K562 (cell line): ENCODE measurements around the gene PSAP. TPM values are rescaled to one million over a fixed set of nuclear protein-coding genes. Genes with fewer than 3 reads are reported as not detected.

Experiments used
- ATAC-seq: fragments of 200-7000 bp; cut with Tn5 transposase; 3 replicates; pipeline ENCODE4 v1.9.1; 2020; ENCODE audit warnings: moderate library complexity
- BruUV-seq: library from RNA; stranded (reverse); fragments of 400-500 nt; replicated peaks from 2 replicates; lab custom pipeline; 2021; lab: Mats Ljungman, UMichigan
- CTCF ChIA-PET: fragments of 300-600 bp; formaldehyde crosslinking; extraction: SDS; loops from one replicate; lab custom pipeline; 2021; ENCODE audit warnings: low intra/inter-chr PET ratio; lab: Yijun Ruan, JAX
- POLR2A ChIA-PET: fragments of 300-600, 350-650 bp; sonication (Branson Sonifier 250); formaldehyde crosslinking; extraction: SDS; loops from one replicate; lab custom pipeline; 2021; ENCODE audit warnings: antibody characterized with exemption, inconsistent platforms; lab: Yijun Ruan, JAX
- DNase-seq, 4 experiments: peaks; one replicate each; pipeline versions ENCODE4 v3.0.0 to v3.0.0-alpha.2; 2011 to 2018; ENCODE audit warnings: low spot score in 3 of 4, mixed read lengths in 3 of 4; ENCODE audit errors: extremely low read depth in 1 of 4
- FAIRE-seq: peaks from 2 replicates; lab custom pipeline; 2011; peaks lifted over from hg19 to GRCh38; lab: Jason Lieb, UNC
- H2AFZ ChIP-seq: 2 replicates; pipeline ENCODE4 v1.6.0; 2011; ENCODE audit warnings: low read depth, low read length, control low read depth, inconsistent platforms
- H3K27ac ChIP-seq: fragments of 200-600 bp; 3 replicates; pipeline ENCODE4 v1.8.0; 2011; ENCODE audit warnings: low read depth, mild to moderate bottlenecking, control low read depth, inconsistent platforms, low read length, moderate library complexity, mixed read lengths; ENCODE audit errors: extremely low read depth
- H3K27me3 ChIP-seq, 2 experiments: fragments of 300-600 bp in 1 of 2; 2 replicates in 1 of 2; 3 replicates in 1 of 2; pipeline versions ENCODE4 v1.6.0 to v1.8.0; 2011; ENCODE audit warnings: inconsistent platforms in 2 of 2, low read length in 2 of 2, mild to moderate bottlenecking in 1 of 2, mixed read lengths in 1 of 2, moderate library complexity in 1 of 2; ENCODE audit not compliant: control insufficient read depth in 2 of 2, insufficient read depth in 2 of 2
- H3K36me3 ChIP-seq: fragments of 300-600 bp; 3 replicates; pipeline ENCODE4 v1.8.0; 2011; ENCODE audit warnings: mild to moderate bottlenecking, low read length, inconsistent platforms; ENCODE audit not compliant: control insufficient read depth, insufficient read depth
- H3K4me1 ChIP-seq, 2 experiments: fragments of 200-600 bp in 1 of 2; replicated peaks in 1 of 2; 2 replicates in 1 of 2; 3 replicates in 1 of 2; pipeline versions ENCODE4 v1.5.1 to v1.8.0; 2011; ENCODE audit warnings: inconsistent platforms in 2 of 2, low read length in 2 of 2, mild to moderate bottlenecking in 1 of 2, mixed read lengths in 1 of 2, moderate library complexity in 1 of 2; ENCODE audit not compliant: control insufficient read depth in 2 of 2, insufficient read depth in 2 of 2
- H3K4me2 ChIP-seq: 2 replicates; pipeline ENCODE4 v1.6.1; 2011; ENCODE audit warnings: low read length, control low read depth, inconsistent platforms, mixed read lengths; ENCODE audit not compliant: insufficient read depth
- H3K4me3 ChIP-seq: fragments of 200-600 bp; sonication (generic), shearing (Covaris generic); 2 replicates; pipeline ENCODE4 v1.5.1; 2016; ENCODE audit warnings: control low read depth, inconsistent platforms
- H3K79me2 ChIP-seq: fragments of 200-600 bp; 3 replicates; pipeline ENCODE4 v1.8.0; 2011; ENCODE audit warnings: low read length, inconsistent platforms; ENCODE audit not compliant: control insufficient read depth, insufficient read depth
- H3K9ac ChIP-seq, 2 experiments: 2 replicates each; pipeline versions ENCODE4 v1.6.0 to v1.6.1; 2011; ENCODE audit warnings: low read depth in 2 of 2, low read length in 2 of 2, control low read depth in 1 of 2, inconsistent platforms in 1 of 2, mild to moderate bottlenecking in 1 of 2, mixed read lengths in 1 of 2; ENCODE audit not compliant: insufficient read depth in 1 of 2
- H3K9me1 ChIP-seq: one replicate; pipeline ENCODE4 v1.6.0; 2011; ENCODE audit warnings: inconsistent platforms, mild to moderate bottlenecking, low read length, moderate library complexity; ENCODE audit not compliant: control insufficient read depth, insufficient read depth
- H3K9me3 ChIP-seq: replicated peaks from 2 replicates; pipeline ENCODE4 v1.5.1; 2011; ENCODE audit warnings: low read depth, low read length, inconsistent platforms; ENCODE audit not compliant: control insufficient read depth, insufficient read depth
- H4K20me1 ChIP-seq: replicated peaks from 2 replicates; pipeline ENCODE4 v1.6.1; 2011; ENCODE audit warnings: low read length, inconsistent platforms, mixed read lengths; ENCODE audit not compliant: control insufficient read depth, insufficient read depth
- KDM5B ChIP-seq: fragments of 200-600 bp; sonication (generic); IDR thresholded peaks from 2 replicates; pipeline ENCODE4 v1.6.1; 2012; ENCODE audit warnings: low read depth, mild to moderate bottlenecking, moderate library complexity, low read length, control low read depth, inconsistent platforms; ENCODE audit not compliant: insufficient replicate concordance
- MEF2D ChIP-seq: conservative IDR thresholded peaks from 2 replicates; pipeline ENCODE4 v1.6.1; 2016; ENCODE audit warnings: low read depth, missing genetic modification characterization, missing compliant biosample characterization
- RBM25 ChIP-seq: fragments of 200-400 bp; formaldehyde crosslinking; IDR thresholded peaks from 2 replicates; pipeline ENCODE4 v1.6.1; 2018; ENCODE audit warnings: low read length, low read depth, moderate library complexity; ENCODE audit not compliant: severe bottlenecking
- RBM39 ChIP-seq: fragments of 200-400 bp; formaldehyde crosslinking; optimal IDR thresholded peaks from 2 replicates; pipeline ENCODE3; 2018; ENCODE audit warnings: low read depth, low read length
- SIRT6 ChIP-seq: IDR thresholded peaks from one replicate; pipeline ENCODE4 v1.6.1; 2012; ENCODE audit warnings: low read depth, mild to moderate bottlenecking, control low read depth, inconsistent platforms, low read length, moderate library complexity
- SREBF2 ChIP-seq: sonication (generic); formaldehyde crosslinking; IDR thresholded peaks from 2 replicates; pipeline ENCODE4 v1.4.0; 2020; ENCODE audit warnings: mild to moderate bottlenecking, missing genetic modification reagents
- STAT5A ChIP-seq: IDR thresholded peaks from 2 replicates; pipeline ENCODE4 v1.6.1; 2012; ENCODE audit warnings: low read length, inconsistent platforms, borderline replicate concordance
- SUPT5H ChIP-seq: fragments of 450-650 bp; IDR thresholded peaks from 2 replicates; pipeline ENCODE4 v1.6.1; 2016
- TRIM24 ChIP-seq, 2 experiments: fragments of 450-650 bp; IDR thresholded peaks; 2 replicates each; pipeline ENCODE4 v1.6.1; 2016
- WHSC1 ChIP-seq: IDR thresholded peaks from one replicate; pipeline ENCODE4 v1.6.1; 2012; ENCODE audit warnings: low read length, control low read depth, inconsistent platforms
- ZFX ChIP-seq: sonication (generic); formaldehyde crosslinking; IDR thresholded peaks from 2 replicates; pipeline ENCODE4 v1.8.0; 2022; ENCODE audit warnings: mild to moderate bottlenecking, missing genetic modification reagents, moderate library complexity
- ZNF445 ChIP-seq: fragments of 250-450 bp; sonication (Bioruptor Pico); IDR thresholded peaks from 2 replicates; pipeline ENCODE4 v1.4.0; 2020; ENCODE audit warnings: low read depth, mild to moderate bottlenecking, moderate library complexity
- ZNF766 ChIP-seq: fragments of 200-800 bp; sonication (Bioruptor generic); conservative IDR thresholded peaks from 2 replicates; pipeline ENCODE4 v1.6.1; 2016; ENCODE audit warnings: missing genetic modification characterization, missing compliant biosample characterization
- WGBS: fragments of 100-300 bp; shearing (Covaris generic); methylation state at CpG from one replicate; pipeline ENCODE4 v1.1.6; 2016; ENCODE audit warnings: low coverage, mixed read lengths; ENCODE audit not compliant: insufficient coverage; ENCODE audit errors: missing lambda C conversion rate; 5-methylcytosine and 5-hydroxymethylcytosine counted together
- in situ Hi-C: fragments of 300-500 bp; cut with MboI; formaldehyde crosslinking; loops from 4 replicates; pipeline ENCODE4 v1.15.0; 2018; ENCODE audit warnings: inconsistent platforms, mixed read lengths
- intact Hi-C: fragments of 100-400 bp; cut with micrococcal nuclease; formaldehyde crosslinking; loops from 2 replicates; pipeline ENCODE4 v1.14.2; 2022
- polyA plus RNA-seq, 8 experiments: library from polyadenylated mRNA; depleted of rRNA in 4 of 8; stranded (reverse) in 5 of 8; unstranded in 3 of 8; fragments of >200 nt; fragmentation: Nextera tagmentation in 2 of 8; fragmentation: Illumina TruSeq in 1 of 8; extraction: Ambion mirVana in 2 of 8; extraction: Trizol in 1 of 8; gene quantifications; 2 replicates each; pipeline versions ENCODE4 v1.2.1 to v1.2.3, GENCODE V29; 2011 to 2014; ENCODE audit warnings: inconsistent platforms in 1 of 8, missing spikeins in 1 of 8
- total RNA-seq, 7 experiments: library from RNA; depleted of rRNA in 6 of 7; stranded (reverse); fragments of >200 nt in 6 of 7; fragmentation: Illumina TruSeq in 2 of 7; extraction: Trizol in 2 of 7; gene quantifications; 2 replicates each; pipeline versions ENCODE4 v1.2.1 to v1.2.3, GENCODE V29; 2011 to 2021; ENCODE audit warnings: low replicate concordance in 1 of 7
- TF ChIP-seq, protein P1 (sequence below): fragments of 450-650 bp; IDR thresholded peaks from 2 replicates; pipeline ENCODE4 v1.6.1; 2016
- TF ChIP-seq, protein P2 (sequence below): fragments of 250-450 bp; sonication (Bioruptor Pico); IDR thresholded peaks from 2 replicates; pipeline ENCODE4 v1.5.0; 2020; ENCODE audit warnings: mild to moderate bottlenecking, borderline replicate concordance
- TF ChIP-seq, protein P3 (sequence below), 2 experiments: IDR thresholded peaks in 1 of 2; conservative IDR thresholded peaks in 1 of 2; 2 replicates each; pipeline ENCODE4 v1.6.1; 2016; ENCODE audit warnings: low read depth in 2 of 2, mild to moderate bottlenecking in 1 of 2, missing compliant biosample characterization in 1 of 2, missing genetic modification characterization in 1 of 2, moderate library complexity in 1 of 2

The PSAP gene
- total and polyA plus RNA-seq, 9 of the 15 experiments (the other 6 are each of a cell fraction or from before 2014, with no cell fraction given), result 245 to 700 (median 429) TPM

DNA sequence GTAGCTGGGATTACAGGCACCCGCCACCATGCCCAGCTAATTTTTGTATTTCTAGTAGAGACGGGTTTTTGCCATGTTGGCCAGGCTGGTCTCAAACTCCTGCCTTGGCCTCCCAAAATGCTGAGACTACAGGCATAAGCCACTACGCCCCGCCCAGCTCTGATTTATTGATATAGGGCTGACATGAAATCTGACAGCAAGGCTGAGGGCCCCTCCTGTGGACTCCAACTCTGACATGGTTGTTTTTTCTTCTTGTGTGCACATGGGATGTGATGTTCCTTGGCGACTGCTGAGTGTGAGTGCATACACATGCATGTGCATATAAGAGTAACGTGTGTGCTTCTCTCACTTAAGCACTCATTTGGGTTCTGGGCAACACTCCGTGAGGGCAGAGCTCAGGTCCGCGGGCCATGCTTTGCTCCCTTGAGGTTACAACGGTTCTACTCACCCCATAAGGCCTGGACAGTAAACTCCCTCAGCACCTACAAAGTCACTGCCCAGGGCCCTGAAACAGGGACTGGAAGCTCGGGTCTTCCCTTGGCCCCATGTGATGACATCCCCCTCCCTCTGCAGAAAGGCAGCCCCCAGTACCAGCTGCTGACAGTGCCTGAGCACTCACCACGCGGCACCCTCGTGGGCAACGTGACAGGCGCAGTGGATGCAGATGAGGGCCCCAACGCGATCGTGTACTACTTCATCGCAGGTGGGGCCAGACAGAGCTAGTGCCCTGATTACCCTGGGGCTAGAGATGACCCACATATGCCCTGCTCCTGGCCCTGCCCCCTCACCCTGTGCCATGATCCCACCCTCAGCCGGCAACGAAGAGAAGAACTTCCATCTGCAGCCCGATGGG, 44.1 kb downstream of the PSAP start:
- Histone ChIP-seq H3K9me1 (peaks cover 3% of the 10 kb centered on the region), H3K4me2 (no peak overlapping the region; the same call in 1 of the 2 replicates), H3K27ac (no peak overlapping the region), H2AFZ (no peak overlapping the region), H3K36me3 (no peaks in the 10 kb centered on the region), H3K9me3 (no peaks in the 10 kb centered on the region; the same call in 1 of the 2 replicates), H3K9ac (peak overlapping the region in 1 of 2 experiments; percentile 30; a peak in 1 of 4 replicates), H3K79me2 (no peaks in the 10 kb centered on the region), H3K27me3 (no peaks in the 10 kb centered on the region), H3K4me3 (no peak overlapping the region), H4K20me1 (no peaks in the 10 kb centered on the region), H3K4me1 (peaks cover 15 to 45% of the 10 kb centered on the region in 2 experiments)
- ATAC-seq (peak; percentile 17; the same call in 1 of the 3 replicates), DNase-seq (no peak), FAIRE-seq (no peak)
- intact Hi-C loops, result no loop called here
- CTCF ChIA-PET, result interaction anchor here (0.7 kb wide), 1 partner anchor 111 kb away, joined by 3 read pairs; no protein-coding TSS in a partner anchor
- WGBS, result 60% methylated on average over 22 of the region's 23 CpGs
- BruUV-seq, result no TSS peak
- in situ Hi-C loops, result no loop called here
- POLR2A ChIA-PET, result interaction anchor here (0.6 to 1.8 kb wide), 14 partner anchors 8 to 466 kb away, joined by 3 to 6 read pairs (median 3); partner anchors contain the start of gene PSAP
- TF ChIP-seq TRIM24 (IDR thresholded peaks at IDR 0.05) (no peak), RBM39 (no peak), STAT5A (no peak), SREBF2 (no peak), SUPT5H (no peak), ZFX (no peak), ZNF445 (CRISPR knock-in tag) (no peak), MEF2D (tag) (no peak), RBM25 (no peak), SIRT6 (no peak), ZNF766 (CRISPR knock-in tag) (no peak), KDM5B (no peak), WHSC1 (no peak)
- TF ChIP-seq, protein P1, sequence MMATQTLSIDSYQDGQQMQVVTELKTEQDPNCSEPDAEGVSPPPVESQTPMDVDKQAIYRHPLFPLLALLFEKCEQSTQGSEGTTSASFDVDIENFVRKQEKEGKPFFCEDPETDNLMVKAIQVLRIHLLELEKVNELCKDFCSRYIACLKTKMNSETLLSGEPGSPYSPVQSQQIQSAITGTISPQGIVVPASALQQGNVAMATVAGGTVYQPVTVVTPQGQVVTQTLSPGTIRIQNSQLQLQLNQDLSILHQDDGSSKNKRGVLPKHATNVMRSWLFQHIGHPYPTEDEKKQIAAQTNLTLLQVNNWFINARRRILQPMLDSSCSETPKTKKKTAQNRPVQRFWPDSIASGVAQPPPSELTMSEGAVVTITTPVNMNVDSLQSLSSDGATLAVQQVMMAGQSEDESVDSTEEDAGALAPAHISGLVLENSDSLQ, result peak; percentile 83
- TF ChIP-seq, protein P2, sequence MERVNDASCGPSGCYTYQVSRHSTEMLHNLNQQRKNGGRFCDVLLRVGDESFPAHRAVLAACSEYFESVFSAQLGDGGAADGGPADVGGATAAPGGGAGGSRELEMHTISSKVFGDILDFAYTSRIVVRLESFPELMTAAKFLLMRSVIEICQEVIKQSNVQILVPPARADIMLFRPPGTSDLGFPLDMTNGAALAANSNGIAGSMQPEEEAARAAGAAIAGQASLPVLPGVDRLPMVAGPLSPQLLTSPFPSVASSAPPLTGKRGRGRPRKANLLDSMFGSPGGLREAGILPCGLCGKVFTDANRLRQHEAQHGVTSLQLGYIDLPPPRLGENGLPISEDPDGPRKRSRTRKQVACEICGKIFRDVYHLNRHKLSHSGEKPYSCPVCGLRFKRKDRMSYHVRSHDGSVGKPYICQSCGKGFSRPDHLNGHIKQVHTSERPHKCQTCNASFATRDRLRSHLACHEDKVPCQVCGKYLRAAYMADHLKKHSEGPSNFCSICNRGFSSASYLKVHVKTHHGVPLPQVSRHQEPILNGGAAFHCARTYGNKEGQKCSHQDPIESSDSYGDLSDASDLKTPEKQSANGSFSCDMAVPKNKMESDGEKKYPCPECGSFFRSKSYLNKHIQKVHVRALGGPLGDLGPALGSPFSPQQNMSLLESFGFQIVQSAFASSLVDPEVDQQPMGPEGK (CRISPR knock-in tag), result no peak
- TF ChIP-seq, protein P3, sequence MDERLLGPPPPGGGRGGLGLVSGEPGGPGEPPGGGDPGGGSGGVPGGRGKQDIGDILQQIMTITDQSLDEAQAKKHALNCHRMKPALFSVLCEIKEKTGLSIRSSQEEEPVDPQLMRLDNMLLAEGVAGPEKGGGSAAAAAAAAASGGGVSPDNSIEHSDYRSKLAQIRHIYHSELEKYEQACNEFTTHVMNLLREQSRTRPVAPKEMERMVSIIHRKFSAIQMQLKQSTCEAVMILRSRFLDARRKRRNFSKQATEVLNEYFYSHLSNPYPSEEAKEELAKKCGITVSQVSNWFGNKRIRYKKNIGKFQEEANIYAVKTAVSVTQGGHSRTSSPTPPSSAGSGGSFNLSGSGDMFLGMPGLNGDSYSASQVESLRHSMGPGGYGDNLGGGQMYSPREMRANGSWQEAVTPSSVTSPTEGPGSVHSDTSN (CRISPR knock-in tag; IDR thresholded peaks at IDR 0.05; ENCODE audit: low read depth), result no peak
- TF ChIP-seq, protein P3 (tag; conservative IDR thresholded peaks at IDR 0.05; ENCODE audit: low read depth), result peak; percentile 70
